Suprapubic skin (tissue), 4 donors: ENCODE data around the gene FAM53A.

Experiments
- CTCF ChIP-seq, 2 donors: fragments of 200-600 bp in 1 of 2; fragments of 450-650 bp in 1 of 2; sonication (generic) in 1 of 2; IDR thresholded peaks; one replicate each; pipeline ENCODE4 v1.5.1; 2016 to 2019; ENCODE audit warnings: antibody characterized with exemption in 2 of 2, mild to moderate bottlenecking in 1 of 2, moderate library complexity in 1 of 2
- EP300 ChIP-seq: sonication (generic); formaldehyde crosslinking; IDR thresholded peaks from one replicate; pipeline ENCODE4 v1.6.1; 2017; ENCODE audit warnings: antibody characterized with exemption
- POLR2A ChIP-seq, 2 donors: fragments of 450-650 bp; IDR thresholded peaks; one replicate each; pipeline ENCODE4 v1.6.1; 2017; ENCODE audit warnings: antibody characterized with exemption in 2 of 2, mild to moderate bottlenecking in 2 of 2, moderate library complexity in 2 of 2
- POLR2AphosphoS5 ChIP-seq, 3 donors: sonication (generic); formaldehyde crosslinking; IDR thresholded peaks; one replicate each; pipeline ENCODE4 v1.6.1; 2017; ENCODE audit warnings: antibody characterized with exemption in 3 of 3

- TF ChIP-seq CTCF (IDR thresholded peaks at IDR 0.05) (no peak), POLR2A (IDR thresholded peaks at IDR 0.05) (no peak), EP300 (no peak), POLR2AphosphoS5 (IDR thresholded peaks at IDR 0.05) (no peak)
Measured at GRCh38 chr4:1601852-1602654, 82.1 kb downstream of the FAM53A start.
